IPS-11a (cell line): ENCODE results near the gene STIMATE.

Experiments
- H3K4me3 ChIP-seq: one replicate; pipeline ENCODE4 v1.5.1; 2013; ENCODE audit warnings: low read depth, low read length, control low read depth

STIMATE gene

GRCh38 chr3:52897130-52898122, at the start of gene STIMATE:
Gene STIMATE, minus strand, starts transcription at chr3:52897548. Its CDS starts 98 bp downstream, at chr3:52897450.
- peak within 1 kb of the TSS; percentile 67 for H3K4me3 ChIP-seq

- no peak overlapping the region for H3K4me3 ChIP-seq
Observed at GRCh38 chr3:52939600-52939999, 42.3 kb upstream of the STIMATE start.

- no peak overlapping the region for H3K4me3 ChIP-seq
Observed at GRCh38 chr3:52934630-52935530, 37.5 kb upstream of the STIMATE start.

- no peak overlapping the region for H3K4me3 ChIP-seq
Observed at GRCh38 chr3:52931889-52932288, 34.5 kb upstream of the STIMATE start.

- no peak overlapping the region for H3K4me3 ChIP-seq
Observed at GRCh38 chr3:52931328-52931727, 34.0 kb upstream of the STIMATE start.

- H3K4me3 ChIP-seq = no peak overlapping the region
Observed at GRCh38 chr3:52930748-52931147, 33.4 kb upstream of the STIMATE start.

- H3K4me3 ChIP-seq = no peak overlapping the region
Observed at GRCh38 chr3:52926554-52926953, 29.2 kb upstream of the STIMATE start.

- H3K4me3 ChIP-seq = no peak overlapping the region
Observed at GRCh38 chr3:52925405-52926313, 28.3 kb upstream of the STIMATE start.

- no peak overlapping the region for H3K4me3 ChIP-seq
Observed at GRCh38 chr3:52923963-52924362, 26.6 kb upstream of the STIMATE start.

GRCh38 chr3:52920841-52921240, 23.5 kb upstream of the STIMATE start:
- H3K4me3 ChIP-seq = no peak overlapping the region

- no peak overlapping the region for H3K4me3 ChIP-seq
Observed at GRCh38 chr3:52917044-52917443, 19.7 kb upstream of the STIMATE start.

- H3K4me3 ChIP-seq = no peak overlapping the region
Observed at GRCh38 chr3:52915294-52915693, 17.9 kb upstream of the STIMATE start.

- no peak overlapping the region for H3K4me3 ChIP-seq
Observed at GRCh38 chr3:52912885-52913731, 15.8 kb upstream of the STIMATE start.

- no peak overlapping the region for H3K4me3 ChIP-seq
Observed at GRCh38 chr3:52910823-52911222, 13.5 kb upstream of the STIMATE start.

- H3K4me3 ChIP-seq = no peak overlapping the region
Observed at GRCh38 chr3:52907497-52907896, 10.1 kb upstream of the STIMATE start.

- H3K4me3 ChIP-seq = no peak overlapping the region
Observed at GRCh38 chr3:52904552-52904951, 7.2 kb upstream of the STIMATE start.

GRCh38 chr3:52904000-52904399, 6.7 kb upstream of the STIMATE start:
- H3K4me3 ChIP-seq = no peak overlapping the region

GRCh38 chr3:52896613-52897012, 735 bp downstream of the STIMATE start:
- peak overlapping the region; percentile 67 for H3K4me3 ChIP-seq

GRCh38 chr3:52896151-52896550, 1.2 kb downstream of the STIMATE start:
- no peak overlapping the region for H3K4me3 ChIP-seq

- H3K4me3 ChIP-seq = no peak overlapping the region
Observed at GRCh38 chr3:52895418-52895817, 1.9 kb downstream of the STIMATE start.
